OCI-LY3 (cell line): ENCODE results near the gene AP1M2.
"Not testable (repeated sequence)": the region's sequence is repeated elsewhere in the genome, so short reads cannot be mapped to it uniquely, and the experiment has no call there.

Source experiments
- CTCF ChIP-seq: fragments of 200-600, 300-600 bp; sonication (generic); IDR thresholded peaks from 2 replicates; pipeline ENCODE4 v1.5.1; 2014; ENCODE audit warnings: antibody characterized with exemption, low read length, low read depth
- EZH2phosphoT487 ChIP-seq: fragments of 200-600 bp; shearing (Covaris generic); IDR thresholded peaks from 2 replicates; pipeline ENCODE4 v1.6.1; 2018; ENCODE audit warnings: antibody characterized with exemption, mixed run types, low read depth

DNA sequence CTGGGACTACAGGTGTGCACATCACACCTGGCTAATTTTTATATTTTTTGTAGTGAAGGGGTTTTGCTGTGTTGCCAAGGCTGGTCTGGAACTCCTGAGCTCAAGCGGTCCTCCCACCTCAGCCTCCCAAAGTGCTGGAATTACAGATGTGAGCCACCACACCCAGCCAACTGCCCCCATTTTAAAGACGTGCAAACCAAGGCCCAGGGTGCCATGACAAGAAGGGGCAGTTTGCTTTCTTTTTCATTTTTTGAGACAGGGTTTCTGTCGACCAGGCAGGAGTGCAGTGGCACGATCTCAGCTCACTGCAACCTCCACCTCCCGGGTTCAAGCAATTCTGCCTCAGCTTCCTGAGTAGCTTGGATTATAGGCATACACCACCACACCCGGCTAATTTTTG is 13.3 kb downstream of the AP1M2 start:
- not testable (repeated sequence) for TF ChIP-seq CTCF, EZH2phosphoT487
